Measurements from ENCODE around the gene RSAD1.

DNA sequence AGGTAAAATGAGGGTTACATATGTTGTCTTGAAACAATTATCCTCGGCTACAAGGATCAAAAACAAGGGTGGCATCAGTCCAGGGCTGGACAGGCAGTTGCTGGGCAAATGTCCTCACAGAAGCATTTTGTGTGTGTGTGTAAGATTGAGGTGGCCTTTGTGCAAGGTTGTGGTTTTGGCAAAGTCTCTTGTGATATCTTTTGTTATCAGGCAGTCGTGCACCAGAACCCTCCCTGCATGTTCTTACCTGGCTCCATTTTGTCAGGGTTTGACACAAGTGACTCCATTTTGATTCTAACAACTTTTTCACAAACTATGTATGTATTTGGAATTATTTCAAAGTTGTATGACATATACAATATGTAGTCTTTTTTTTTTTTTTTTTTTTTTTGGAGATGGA is 30.0 kb upstream of the RSAD1 start:
- TF ChIP-seq, protein P1, sequence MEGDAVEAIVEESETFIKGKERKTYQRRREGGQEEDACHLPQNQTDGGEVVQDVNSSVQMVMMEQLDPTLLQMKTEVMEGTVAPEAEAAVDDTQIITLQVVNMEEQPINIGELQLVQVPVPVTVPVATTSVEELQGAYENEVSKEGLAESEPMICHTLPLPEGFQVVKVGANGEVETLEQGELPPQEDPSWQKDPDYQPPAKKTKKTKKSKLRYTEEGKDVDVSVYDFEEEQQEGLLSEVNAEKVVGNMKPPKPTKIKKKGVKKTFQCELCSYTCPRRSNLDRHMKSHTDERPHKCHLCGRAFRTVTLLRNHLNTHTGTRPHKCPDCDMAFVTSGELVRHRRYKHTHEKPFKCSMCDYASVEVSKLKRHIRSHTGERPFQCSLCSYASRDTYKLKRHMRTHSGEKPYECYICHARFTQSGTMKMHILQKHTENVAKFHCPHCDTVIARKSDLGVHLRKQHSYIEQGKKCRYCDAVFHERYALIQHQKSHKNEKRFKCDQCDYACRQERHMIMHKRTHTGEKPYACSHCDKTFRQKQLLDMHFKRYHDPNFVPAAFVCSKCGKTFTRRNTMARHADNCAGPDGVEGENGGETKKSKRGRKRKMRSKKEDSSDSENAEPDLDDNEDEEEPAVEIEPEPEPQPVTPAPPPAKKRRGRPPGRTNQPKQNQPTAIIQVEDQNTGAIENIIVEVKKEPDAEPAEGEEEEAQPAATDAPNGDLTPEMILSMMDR (IDR thresholded peaks at IDR 0.05), result no peak
- no peak for TF ChIP-seq POLR2A (IDR thresholded peaks at IDR 0.05)

Data from heart left ventricle (tissue), 13 donors.